ENCODE results near the gene TRIM43. TPM values are rescaled to one million over a fixed set of nuclear protein-coding genes. Genes with fewer than 3 reads are reported as not detected.
"Not testable (repeated sequence)": the region's sequence is repeated elsewhere in the genome, so short reads cannot be mapped to it uniquely, and the experiment has no call there.

The TRIM43 gene
- total RNA-seq, 2 experiments from 2014 or later: not detected

GRCh38 chr2:95645312-95645711 lies 53.5 kb downstream of the TRIM43 start:
- CTCF ChIA-PET; H3K36me3 Mint-ChIP-seq (ENCODE audit: low read depth): not testable (repeated sequence)

GRCh38 chr2:95646274-95646994 lies 54.6 kb downstream of the TRIM43 start:
- H3K4me3 Mint-ChIP-seq; H3K27me3 Mint-ChIP-seq (ENCODE audit: low read depth); CTCF ChIA-PET: not testable (repeated sequence)

More at GRCh38 chr2:95645312-95645711, 53.5 kb downstream of the TRIM43 start:
- H3K27me3 Mint-ChIP-seq (ENCODE audit: low read depth); H3K27ac Mint-ChIP-seq; ATAC-seq; H3K4me1 Mint-ChIP-seq (ENCODE audit: low read depth); DNase-seq; H3K9me3 Mint-ChIP-seq (ENCODE audit: insufficient read depth); POLR2A ChIA-PET; H3K4me3 Mint-ChIP-seq: not testable (repeated sequence)

GRCh38 chr2:95648894-95649544 lies 57.2 kb downstream of the TRIM43 start:
- H3K27ac Mint-ChIP-seq; DNase-seq; H3K9me3 Mint-ChIP-seq (ENCODE audit: insufficient read depth); H3K36me3 Mint-ChIP-seq (ENCODE audit: low read depth); ATAC-seq; H3K4me1 Mint-ChIP-seq (ENCODE audit: low read depth); H3K4me3 Mint-ChIP-seq; POLR2A ChIA-PET; CTCF ChIA-PET; H3K27me3 Mint-ChIP-seq (ENCODE audit: low read depth): not testable (repeated sequence)

More at GRCh38 chr2:95646274-95646994, 54.6 kb downstream of the TRIM43 start:
- H3K27ac Mint-ChIP-seq; H3K9me3 Mint-ChIP-seq (ENCODE audit: insufficient read depth); H3K4me1 Mint-ChIP-seq (ENCODE audit: low read depth); H3K36me3 Mint-ChIP-seq (ENCODE audit: low read depth); ATAC-seq; POLR2A ChIA-PET; DNase-seq: not testable (repeated sequence)

Other genes with a start within 250 kb of the TRIM43 start
- 10 to 100 TPM; 29.2 to 30.5 TPM for gene FAHD2A, start 189.3 kb upstream of the TRIM43 start, total RNA-seq
- gene TRIM43B, start 107.2 kb upstream of the TRIM43 start, total RNA-seq: not detected